T-helper 9 cell (primary cell): ENCODE data around the gene CCDC61.

Source experiments
- DNase-seq: peaks from one replicate; pipeline ENCODE4 v3.0.0-alpha.2; 2020
- total RNA-seq, 2 donors: gene quantifications; one replicate each; lab custom pipeline; 2026; lab: John Stamatoyannopoulos, UW

CCDC61 gene, protein sequence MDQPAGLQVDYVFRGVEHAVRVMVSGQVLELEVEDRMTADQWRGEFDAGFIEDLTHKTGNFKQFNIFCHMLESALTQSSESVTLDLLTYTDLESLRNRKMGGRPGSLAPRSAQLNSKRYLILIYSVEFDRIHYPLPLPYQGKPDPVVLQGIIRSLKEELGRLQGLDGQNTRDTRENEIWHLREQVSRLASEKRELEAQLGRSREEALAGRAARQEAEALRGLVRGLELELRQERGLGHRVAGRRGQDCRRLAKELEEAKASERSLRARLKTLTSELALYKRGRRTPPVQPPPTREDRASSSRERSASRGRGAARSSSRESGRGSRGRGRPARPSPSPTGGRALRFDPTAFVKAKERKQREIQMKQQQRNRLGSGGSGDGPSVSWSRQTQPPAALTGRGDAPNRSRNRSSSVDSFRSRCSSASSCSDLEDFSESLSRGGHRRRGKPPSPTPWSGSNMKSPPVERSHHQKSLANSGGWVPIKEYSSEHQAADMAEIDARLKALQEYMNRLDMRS
- 7.0 to 12.7 reads per million in 2 donors for total RNA-seq

DNA sequence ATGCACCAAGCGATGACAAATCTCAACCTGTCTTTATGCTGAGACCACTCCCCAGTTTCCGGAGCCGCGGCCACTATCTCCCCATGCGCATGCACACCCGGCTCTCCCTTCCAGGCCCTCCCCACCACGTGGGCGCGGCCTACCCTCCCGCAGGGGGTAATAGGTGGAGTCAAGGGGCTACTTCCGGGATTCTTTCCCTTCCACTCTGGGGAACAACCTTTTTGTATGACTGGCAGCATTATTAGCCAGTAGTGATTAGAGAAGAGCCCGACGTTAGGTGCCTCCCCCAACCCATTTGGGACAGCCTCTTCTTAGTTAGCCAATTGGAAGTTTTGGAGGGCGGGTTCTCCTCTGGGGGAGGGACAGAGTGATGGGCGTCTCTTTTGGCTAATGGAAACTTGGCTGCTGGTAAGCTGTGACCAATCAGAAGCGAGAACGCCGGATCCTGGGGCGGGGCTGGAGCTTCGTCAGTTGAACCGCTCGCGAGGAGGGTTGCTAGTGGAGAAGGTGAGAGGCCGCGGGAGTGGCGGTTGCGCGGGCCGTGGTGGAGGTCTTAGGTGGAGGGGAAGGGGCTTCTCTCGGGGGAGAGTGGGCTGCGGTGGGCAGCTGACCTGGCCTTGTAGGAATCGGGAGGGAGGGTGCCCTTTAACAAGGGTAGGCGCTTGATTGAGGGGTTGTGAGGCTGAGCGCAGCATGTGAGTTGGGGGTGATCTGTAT lies at the start of gene CCDC61:
Gene CCDC61 (plus strand): TSS at position 470 of the 717 bp plus-strand sequence. CDS start 7,552 bp downstream, outside the sequence.
- DNase-seq, result peak; percentile 91

DNA sequence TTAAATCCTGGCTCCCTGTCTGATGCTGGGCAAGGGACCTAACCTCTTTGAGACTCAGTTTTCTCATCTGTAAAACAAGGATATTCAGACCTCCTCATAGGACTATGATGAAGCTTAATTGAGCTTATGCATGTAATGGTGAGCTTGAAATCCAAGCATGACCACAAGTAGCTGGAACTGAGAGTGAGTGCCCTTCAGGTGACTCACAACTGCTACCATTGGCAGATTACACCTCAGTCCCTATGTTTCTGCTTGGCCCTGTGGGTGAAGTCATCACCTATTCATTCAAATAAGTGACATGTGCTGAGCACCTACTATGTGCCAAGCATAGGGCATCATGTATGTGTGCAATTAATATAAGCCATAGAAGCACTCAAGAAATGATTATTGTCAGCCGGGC lies 47.3 kb upstream of the CCDC61 start:
- no peak for DNase-seq

DNA sequence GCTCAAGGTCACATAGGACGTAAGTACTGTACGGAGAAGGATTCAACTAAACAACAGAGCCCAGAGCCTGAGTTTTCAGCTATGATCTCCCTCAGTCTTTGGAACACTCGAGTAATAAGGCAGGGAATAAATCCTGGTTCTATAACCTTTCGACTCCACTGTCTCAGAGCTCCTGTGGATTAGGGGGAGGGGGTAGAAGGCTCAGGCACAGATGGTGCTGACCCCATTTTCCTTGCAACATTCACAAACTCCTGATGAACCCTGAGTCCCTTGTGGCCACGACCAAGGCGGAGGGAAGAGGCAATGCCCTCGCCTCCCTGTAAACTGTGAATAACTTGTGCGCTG lies 43.0 kb upstream of the CCDC61 start:
- no peak for DNase-seq

DNA sequence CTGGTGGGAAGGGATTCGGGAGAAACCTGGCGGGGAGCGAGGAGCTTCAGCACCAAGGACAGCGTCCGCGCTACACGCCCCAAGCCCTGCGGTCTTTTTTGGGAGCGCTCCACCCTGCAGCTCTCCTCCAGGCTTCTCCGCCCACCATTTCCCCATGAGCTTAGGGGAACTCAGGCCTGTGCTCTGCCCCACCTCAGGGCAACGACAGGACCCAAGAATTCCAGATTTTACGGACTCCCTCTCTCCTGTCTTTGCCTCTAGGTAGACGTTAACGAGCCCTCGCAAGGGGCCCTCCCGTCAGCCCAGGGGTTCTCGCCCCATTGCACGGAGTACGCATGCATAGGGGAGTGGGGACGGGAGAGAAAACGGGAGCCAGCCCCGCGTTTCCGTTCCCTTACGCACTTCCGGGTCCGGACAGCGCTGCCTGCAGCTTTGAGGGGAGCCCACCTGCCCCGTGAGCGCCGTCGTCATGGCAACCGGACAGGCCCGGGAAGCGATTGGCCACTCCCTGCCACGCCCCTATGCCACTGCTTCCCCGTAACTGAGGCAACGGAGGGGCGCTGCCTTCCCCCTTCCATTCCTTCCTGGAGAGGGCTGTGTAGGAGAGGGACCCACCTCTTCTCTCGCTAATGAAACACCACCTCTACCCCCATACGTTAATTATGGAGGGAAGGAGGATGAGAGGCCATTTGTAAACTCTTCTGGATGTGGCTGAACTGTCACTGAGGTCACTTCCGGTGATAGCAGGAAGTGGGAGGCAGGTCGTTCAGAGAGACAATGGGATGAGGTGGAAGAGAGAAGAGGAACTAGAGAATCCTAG lies 42.4 kb upstream of the CCDC61 start:
- DNase-seq, result peak; percentile 27

DNA sequence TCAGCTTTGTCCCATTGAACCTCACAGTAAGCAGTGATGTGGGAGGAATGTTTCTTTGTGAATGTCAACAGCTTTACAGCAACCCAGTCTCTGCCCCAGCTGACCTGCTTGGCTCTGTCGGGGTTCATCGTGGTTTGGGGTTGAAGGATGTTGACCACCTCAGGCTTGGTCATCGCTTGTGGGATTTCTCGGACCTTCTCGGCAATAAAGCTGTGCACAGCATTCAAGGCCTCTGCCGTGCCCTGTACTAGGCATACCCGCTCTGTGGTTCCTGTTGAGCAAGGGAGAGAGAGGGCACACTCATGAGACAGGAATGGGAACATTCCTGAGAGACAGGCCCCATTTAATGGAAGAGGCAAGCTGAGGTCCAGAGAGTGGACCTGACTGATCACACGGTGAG lies 41.6 kb upstream of the CCDC61 start:
- DNase-seq, result no peak

DNA sequence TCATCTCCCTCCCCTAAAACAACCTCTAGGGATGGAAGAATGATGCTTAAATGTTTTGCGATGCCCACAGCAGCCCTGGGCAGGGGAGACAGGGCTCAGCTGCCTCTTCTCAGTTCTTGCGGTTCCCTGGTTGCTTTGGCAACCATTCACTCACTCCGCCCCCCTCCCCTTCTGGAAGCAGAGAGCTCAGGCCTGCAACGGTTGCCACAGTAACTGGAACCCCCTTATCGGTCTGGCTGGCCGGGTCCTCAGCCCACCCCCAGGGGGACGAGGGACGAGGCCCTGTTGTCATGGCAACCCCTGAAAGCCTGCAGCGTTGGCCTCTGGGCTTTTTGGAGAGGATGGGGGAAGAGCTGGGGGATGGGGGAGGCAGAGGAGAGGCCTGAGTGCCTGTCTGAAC lies 41.1 kb upstream of the CCDC61 start:
- no peak for DNase-seq

DNA sequence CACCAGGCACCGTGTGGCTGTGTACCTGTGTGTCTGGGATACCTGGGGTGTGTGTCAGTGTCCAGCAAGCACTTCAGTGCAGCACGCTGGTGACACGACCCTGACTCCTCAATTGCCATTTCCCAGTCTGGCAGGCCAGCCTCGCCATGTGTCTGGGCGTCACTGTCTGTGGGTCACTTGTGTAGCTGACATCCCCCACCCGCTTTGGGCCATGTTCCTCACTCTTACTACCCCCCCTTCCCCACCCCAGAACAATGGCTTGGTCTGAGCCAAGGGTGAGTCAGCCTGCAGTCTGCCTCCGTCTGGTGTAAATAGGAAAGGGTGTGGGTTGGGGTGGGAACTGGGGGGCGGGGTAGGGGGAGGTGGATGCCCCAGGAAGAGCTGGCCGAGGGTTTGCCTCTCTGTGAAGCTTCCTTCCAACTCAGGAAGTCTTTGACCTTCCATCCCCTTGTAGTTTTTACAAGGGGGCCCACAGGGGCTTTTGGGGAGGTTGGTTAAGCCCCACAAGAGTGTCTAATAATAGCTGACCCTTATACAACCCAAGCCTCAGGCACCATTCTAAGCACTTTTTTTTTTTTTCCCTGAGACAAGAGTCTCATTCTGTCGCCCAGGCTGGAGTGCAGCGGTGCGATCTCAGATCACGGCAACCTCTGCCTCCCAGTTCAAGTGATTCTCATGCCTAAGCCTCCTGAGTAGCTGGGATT lies 39.2 kb upstream of the CCDC61 start:
- DNase-seq, result no peak

DNA sequence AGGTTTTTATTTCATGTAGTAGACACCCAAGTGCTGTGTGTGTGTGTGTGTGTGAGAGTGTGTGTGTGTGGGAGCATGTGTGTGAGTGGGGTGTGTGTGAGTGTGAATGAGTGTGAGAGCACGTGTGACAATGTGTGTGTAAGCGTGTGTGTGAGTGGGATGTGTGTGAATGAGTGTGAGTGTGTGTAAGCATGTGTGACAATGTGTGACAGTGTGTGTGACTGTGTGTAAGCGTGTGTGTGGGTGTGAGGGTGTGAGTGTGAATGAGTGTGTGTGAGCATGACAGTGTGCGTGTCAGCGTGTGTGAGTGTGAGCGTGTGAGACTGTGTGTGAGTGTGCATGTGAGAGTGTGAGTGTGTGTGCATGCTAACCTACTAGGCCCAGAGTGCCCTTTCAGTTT lies 36.9 kb upstream of the CCDC61 start:
- DNase-seq, result no peak

DNA sequence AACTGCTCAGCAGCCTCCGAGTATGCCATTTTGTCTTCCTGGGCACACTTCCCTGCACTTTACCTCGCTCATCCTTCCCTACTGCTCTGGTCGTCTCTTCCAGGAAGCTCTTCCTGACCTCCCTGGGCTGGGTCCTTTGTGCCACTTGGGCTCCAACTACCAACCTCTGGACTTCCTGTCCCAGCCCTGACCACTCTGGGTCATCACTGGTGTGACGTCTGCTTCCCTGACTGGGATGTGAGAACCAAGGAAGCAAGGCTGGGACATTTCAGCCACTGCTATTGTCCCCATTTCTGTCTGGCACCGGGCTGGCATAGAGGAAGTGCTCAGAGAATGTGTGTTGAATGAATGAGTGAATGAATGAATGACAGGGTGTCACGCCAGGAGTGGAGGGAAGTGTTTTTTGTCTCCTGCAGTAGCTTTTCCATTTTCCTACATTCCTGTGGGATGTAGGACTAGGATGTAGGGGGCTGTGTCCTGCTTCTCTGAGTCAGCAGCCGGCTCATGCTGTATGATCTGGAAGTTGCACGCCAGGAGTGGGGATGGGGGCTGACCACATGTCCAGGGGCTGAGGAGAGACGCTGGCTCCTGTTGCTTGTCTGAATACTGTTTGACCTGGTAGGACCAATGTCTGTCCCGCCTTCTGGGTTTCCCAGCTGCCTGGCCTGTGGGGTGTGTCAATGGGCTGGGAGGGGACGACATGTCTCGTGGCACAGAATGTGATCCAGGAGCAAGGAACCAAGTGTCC lies 36.3 kb upstream of the CCDC61 start:
- no peak for DNase-seq

DNA sequence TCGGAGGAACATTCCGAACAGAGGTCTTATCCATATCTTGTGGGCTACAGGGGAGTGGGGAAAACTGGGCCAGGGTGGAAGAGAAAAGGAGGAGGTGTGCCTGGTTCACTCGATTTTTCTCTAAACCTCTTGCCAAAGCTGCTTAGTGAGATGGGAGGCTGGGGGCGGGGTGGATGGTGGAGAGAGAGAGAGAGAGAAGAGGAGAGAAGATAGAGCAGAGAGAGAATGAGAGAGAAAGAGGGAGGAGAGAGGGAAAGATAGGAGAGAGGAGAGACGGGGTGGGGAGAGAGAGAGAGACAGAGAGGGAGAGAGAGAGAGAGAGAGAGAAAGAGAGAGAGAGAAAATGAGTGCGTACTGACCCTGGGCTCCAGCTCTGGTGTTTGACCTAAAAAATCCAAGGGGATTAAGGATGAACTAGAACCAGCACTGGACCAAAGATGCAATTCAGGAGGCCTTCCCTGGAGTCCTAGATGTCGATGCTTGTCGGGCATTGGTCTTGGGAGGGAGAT lies 35.7 kb upstream of the CCDC61 start:
- no peak for DNase-seq

DNA sequence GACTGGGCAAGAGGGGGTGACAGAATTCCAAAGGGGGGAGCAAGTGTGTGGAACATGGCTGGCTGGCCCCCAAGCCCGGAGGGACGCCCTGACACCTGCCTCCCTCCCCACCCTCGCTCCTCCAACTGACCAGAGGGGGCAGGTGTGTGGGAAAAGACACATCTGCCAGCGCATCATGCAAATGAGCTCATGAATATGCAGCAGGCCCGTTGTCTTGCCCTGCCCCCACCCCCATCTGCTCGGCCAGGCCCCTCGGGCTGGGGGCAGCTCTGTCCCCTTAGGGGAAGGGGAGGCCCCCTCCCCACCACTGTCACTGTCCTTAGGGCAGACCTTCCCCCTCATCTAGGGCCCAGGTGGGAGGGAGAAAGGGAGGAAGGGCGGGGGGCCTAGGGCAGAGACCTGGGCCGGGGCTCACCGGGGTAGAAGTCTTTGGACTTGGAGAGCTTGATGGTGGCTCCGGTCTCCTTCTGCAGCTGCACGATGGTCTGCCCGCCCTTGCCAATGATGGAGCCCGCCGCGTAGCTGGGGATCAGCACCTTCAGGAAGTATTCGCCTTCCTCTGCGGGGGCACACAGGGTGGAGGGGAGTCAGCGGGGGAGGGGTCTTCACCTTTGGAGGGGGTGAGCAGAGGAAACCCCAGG lies 34.6 kb upstream of the CCDC61 start:
- DNase-seq, result no peak

DNA sequence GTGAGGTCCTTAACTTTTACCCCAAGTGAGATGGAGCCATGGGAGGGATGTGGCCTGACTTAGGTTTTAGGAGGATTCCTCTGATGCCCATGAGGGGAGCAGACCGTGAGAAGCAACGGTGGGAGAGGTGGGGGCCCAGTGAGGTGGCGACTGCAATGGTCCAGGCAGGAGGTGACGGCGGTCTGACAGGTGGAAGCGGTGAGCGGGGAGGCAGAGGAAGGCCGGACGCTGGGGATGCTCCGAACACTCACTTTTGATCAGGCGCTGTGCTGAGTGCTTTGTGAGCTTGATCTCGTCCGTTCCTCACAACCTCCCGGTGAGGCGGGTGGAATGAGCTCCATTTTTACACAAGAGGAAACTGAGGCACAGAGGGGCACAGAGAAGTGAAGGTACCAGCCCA lies 33.2 kb upstream of the CCDC61 start:
- DNase-seq, result no peak

DNA sequence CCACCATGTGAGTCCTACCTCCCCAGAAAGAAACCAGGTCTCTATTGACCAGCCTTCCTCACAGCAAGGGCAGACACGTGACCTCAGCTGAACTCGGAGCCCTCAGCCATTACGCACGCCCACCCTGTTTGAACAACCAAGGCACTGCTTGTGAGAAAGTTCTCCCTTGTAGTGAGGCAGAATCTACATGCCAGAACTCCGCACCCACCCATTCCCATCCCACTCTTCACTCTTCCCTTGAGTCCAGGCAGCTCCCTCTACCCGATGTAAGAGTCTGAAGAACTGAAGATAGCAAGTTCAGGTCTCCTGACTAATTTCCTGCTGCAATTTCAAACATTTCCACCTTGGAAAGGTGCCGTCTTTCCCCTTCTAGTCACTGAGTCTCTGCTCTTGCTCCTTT lies 28.0 kb upstream of the CCDC61 start:
- no peak for DNase-seq

DNA sequence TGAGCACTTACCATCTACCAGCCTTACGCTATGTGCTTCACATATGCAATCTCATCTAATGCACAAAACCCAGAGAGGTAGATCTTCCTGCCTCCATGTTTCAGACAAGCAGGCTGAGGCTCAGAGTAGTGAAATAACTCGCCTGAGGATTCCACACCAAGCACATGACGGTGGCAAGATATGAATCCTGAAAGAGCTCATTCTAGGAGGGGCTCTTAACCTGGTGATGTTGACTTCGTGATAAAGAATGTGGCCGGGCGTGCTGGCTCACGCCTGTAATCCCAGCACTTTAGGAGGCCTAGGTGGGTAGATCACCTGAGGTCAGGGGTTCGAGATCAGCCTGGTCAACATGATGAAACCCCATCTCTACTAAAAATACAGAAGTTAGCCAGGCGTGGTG lies 26.6 kb upstream of the CCDC61 start:
- DNase-seq, result no peak

DNA sequence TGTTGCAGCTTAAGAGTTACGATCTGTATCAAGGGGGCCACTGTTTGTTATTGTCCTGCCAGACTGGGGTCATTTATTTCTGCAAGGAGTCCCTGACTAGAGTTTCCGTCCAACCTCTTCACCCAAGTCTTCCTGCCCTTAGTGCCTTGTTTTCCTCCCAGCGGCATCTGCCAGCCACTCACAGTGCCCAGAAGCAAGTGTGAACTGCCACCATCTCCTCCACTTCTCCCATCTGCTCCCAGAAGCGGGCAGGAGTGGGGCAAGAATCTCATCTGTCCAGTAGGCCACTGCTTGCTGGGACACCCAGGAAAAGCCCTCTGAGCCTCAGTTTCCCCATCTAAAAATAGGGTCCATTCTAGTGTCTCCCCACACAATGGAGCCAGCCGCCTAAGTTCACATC lies 25.6 kb upstream of the CCDC61 start:
- no peak for DNase-seq

DNA sequence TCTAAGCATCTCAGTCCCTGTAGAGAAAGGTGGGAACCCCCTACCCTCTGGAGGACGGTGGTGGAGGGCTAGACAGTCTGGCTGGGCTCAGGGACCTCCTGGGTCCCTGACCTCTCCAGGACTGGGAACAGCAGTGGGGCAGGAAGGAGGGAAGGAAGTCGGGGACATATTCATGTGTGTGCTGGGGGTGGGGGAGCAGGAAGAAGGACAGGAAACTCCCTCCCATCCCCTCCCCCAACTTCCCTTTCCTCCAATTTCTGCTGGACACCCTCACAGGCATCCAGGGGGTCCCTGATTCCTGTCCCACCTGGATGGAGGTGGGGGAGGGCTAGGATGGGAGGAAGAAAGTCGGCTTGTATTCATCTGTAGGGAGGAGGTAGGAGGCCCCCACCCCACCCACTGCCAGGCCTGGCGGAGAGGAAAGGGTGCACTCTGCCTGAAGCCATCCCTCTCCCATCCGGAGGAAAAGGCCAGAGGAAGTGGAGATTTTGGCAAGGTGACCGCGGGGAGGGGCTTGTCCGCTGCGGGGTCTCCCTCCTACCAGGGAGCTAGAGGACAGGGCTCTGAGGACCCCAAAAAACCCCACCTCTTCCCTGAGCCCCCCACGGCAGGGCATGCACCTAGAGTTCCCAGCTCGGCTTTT lies 23.9 kb upstream of the CCDC61 start:
- no peak for DNase-seq

DNA sequence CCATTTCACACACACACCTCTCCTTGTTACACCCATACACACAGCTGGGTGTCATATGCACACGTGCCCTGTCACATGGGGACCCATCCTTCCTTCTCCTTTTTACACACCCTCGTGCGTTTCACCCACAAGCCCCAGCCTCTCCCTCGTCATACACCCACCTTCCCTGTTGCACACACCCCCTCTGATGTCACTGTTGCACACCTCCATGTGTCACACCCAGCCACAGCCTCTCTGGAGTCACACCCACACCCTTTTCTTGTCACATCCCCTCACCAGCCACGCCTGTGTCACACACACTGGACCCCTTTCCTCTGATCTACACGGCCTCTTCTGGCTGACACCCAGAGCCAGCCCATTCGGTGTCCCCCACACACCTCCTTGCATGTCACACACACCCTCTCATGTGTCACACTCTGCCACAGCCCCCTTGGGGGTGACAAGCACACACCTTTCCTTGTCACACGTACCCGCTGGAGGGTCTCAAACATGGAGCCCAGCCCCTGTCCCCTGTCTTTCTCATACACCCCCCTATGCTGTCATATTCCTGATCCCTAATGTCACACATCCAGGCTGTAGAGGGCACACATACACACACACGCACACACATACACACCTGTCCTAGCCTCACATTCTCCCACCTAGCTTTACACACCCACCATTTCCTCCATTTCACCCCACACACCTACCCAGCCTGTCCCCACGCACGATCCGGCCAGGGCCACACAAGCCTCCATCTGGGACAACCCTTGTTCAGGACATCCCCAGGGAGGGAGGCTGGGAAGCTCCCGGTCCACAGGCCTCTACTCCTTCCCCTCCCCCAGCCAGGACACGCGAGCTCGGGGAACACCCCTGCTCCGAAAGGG lies 23.0 kb upstream of the CCDC61 start:
- no peak for DNase-seq

DNA sequence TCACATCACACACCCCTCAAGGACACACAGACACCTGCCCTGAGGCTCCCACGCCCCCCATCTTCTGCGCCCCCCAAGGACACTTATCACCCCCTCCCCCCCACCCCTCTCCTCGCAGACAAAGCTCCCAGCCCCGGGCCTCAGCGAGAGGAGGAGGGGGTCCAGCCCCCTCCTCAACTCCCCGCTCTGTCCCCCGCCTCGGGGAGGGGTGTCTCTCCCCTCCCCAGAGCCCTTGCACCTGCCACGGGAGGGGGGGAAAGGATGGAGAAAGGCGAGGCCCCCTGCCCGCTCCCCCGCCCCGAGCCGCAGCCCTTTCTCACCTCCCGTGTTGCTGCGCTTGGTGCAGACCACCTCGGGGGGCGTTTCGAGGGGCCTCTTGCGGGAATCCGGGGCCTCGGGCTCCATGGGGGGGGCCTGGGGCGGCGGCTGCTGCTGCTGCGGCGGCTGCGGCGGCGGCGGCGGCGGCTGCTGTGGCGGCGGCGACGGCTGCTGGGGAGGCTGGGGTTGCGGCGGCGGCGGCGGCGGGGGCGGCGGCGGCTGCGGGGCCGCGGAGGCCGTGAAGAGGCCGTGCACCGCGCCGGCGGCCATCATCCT lies 22.2 kb upstream of the CCDC61 start:
- DNase-seq, result no peak
